Neutrophil (primary cell): ENCODE results near the gene FUZ.

Experiments
- H3K27ac ChIP-seq: fragments of 200-600 bp; sonication (generic); 2 replicates; pipeline ENCODE4 v1.5.1; 2016; ENCODE audit warnings: mild to moderate bottlenecking, moderate library complexity
- H3K27me3 ChIP-seq: fragments of 200-600 bp; sonication (generic); 2 replicates; pipeline ENCODE4 v1.6.0; 2016; ENCODE audit warnings: mild to moderate bottlenecking
- H3K36me3 ChIP-seq: fragments of 200-600 bp; sonication (generic); 2 replicates; pipeline ENCODE4 v1.5.1; 2017
- H3K4me1 ChIP-seq, 2 experiments: fragments of 200-600 bp in 1 of 2; sonication (generic) in 1 of 2; 1 replicate in 1 of 2; 2 replicates in 1 of 2; pipeline versions ENCODE4 v1.5.1 to v1.6.1; 2013 to 2016; ENCODE audit warnings: low read depth in 1 of 2, low read length in 1 of 2, mild to moderate bottlenecking in 1 of 2, moderate library complexity in 1 of 2; ENCODE audit not compliant: control insufficient read depth in 1 of 2, insufficient read depth in 1 of 2
- H3K4me3 ChIP-seq, 2 experiments: fragments of 200-600 bp in 1 of 2; sonication (generic) in 1 of 2; 1 replicate in 1 of 2; 2 replicates in 1 of 2; pipeline ENCODE4 v1.5.1; 2013 to 2016; ENCODE audit warnings: low read depth in 1 of 2, low read length in 1 of 2, mild to moderate bottlenecking in 1 of 2, moderate library complexity in 1 of 2
- H3K9me3 ChIP-seq: fragments of 200-600 bp; sonication (generic); 2 replicates; pipeline ENCODE4 v1.5.1; 2016
- CTCF ChIP-seq: fragments of 200-600 bp; sonication (generic); IDR thresholded peaks from 2 replicates; pipeline ENCODE4 v1.5.1; 2016; ENCODE audit warnings: antibody characterized with exemption

FUZ gene

GRCh38 chr19:49860336-49861102 lies 47.4 kb upstream of the FUZ start:
- Histone ChIP-seq H3K4me3 (no peak overlapping the region), H3K27me3 (no peaks in the 10 kb centered on the region), H3K9me3 (no peaks in the 10 kb centered on the region), H3K27ac (no peak overlapping the region), H3K4me1 (peaks cover 8 to 12% of the 10 kb centered on the region in 2 experiments), H3K36me3 (peaks cover 89% of the 10 kb centered on the region)
- TF ChIP-seq CTCF, result no peak

GRCh38 chr19:49859682-49860335 lies 46.7 kb upstream of the FUZ start:
- Histone ChIP-seq H3K4me1 (peaks cover 3 to 6% of the 10 kb centered on the region in 2 experiments), H3K9me3 (no peaks in the 10 kb centered on the region), H3K27me3 (no peaks in the 10 kb centered on the region), H3K4me3 (no peak overlapping the region), H3K36me3 (peaks cover 92% of the 10 kb centered on the region), H3K27ac (no peak overlapping the region)
- no peak for TF ChIP-seq CTCF

GRCh38 chr19:49858088-49858985 lies 45.2 kb upstream of the FUZ start:
- H3K36me3 ChIP-seq, result peaks cover 80% of the 10 kb centered on the region
- H3K27ac ChIP-seq, result no peak overlapping the region
- no peak overlapping the region for H3K4me3 ChIP-seq
- H3K27me3 ChIP-seq, result no peaks in the 10 kb centered on the region
- no peaks in the 10 kb centered on the region for H3K4me1 ChIP-seq
- H3K9me3 ChIP-seq, result no peaks in the 10 kb centered on the region
- TF ChIP-seq CTCF, result no peak

DNA sequence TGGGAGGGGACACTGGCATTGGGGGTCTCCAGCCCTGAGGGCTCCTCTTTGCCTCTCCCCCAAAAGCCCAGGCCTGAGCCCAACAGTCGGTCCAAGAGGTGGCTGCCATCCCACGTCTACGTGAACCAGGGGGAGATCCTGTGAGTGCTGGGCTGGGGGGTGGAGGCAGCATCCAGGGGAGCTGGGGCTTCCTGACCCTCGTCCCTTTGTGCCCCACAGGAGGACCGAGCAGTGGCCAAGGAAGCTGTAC lies 44.7 kb upstream of the FUZ start:
- no peaks in the 10 kb centered on the region for H3K9me3 ChIP-seq
- no peak overlapping the region for H3K27ac ChIP-seq
- peaks cover 5% of the 10 kb centered on the region for H3K27me3 ChIP-seq
- TF ChIP-seq CTCF, result no peak
- no peak overlapping the region for H3K4me3 ChIP-seq
- H3K4me1 ChIP-seq, result no peaks in the 10 kb centered on the region
- peaks cover 76% of the 10 kb centered on the region for H3K36me3 ChIP-seq

GRCh38 chr19:49857061-49857837 lies 44.2 kb upstream of the FUZ start:
- H3K36me3 ChIP-seq, result peaks cover 71% of the 10 kb centered on the region

More at GRCh38 chr19:49857061-49857837, 44.2 kb upstream of the FUZ start:
- Histone ChIP-seq H3K4me1 (peaks cover 3 to 5% of the 10 kb centered on the region in 2 experiments), H3K27ac (no peak overlapping the region), H3K9me3 (no peaks in the 10 kb centered on the region), H3K4me3 (no peak overlapping the region), H3K27me3 (peaks cover 10% of the 10 kb centered on the region)
- TF ChIP-seq CTCF, result no peak
